ENCODE data around the gene P4HB.

The P4HB gene

GRCh38 chr17:81869221-81870130 is 9.1 kb upstream of the P4HB start (continued):
- TF ChIP-seq KLF17 (tag by site-specific recombination; IDR thresholded peaks at IDR 0.05) (peak; percentile 32; the same call in 1 of the 2 replicates), TRIM28 (IDR thresholded peaks at IDR 0.05; ENCODE audit: borderline replicate concordance, low read length) (no peak), PATZ1 (tag by site-specific recombination; IDR thresholded peaks at IDR 0.05) (peak; percentile 53), EGR2 (tag by site-specific recombination; IDR thresholded peaks at IDR 0.05; ENCODE audit: low read depth) (peak; percentile 75), ZNF426 (tag by site-specific recombination; IDR thresholded peaks at IDR 0.05) (no peak), ZNF560 (tag by site-specific recombination; IDR thresholded peaks at IDR 0.05; ENCODE audit: borderline replicate concordance) (no peak), SP7 (tag by site-specific recombination; IDR thresholded peaks at IDR 0.05) (peak; percentile 54; the same call in 1 of the 2 replicates), ZNF837 (tag by site-specific recombination; IDR thresholded peaks at IDR 0.05) (0 out of 2 replicates have a peak, but pooled peaks have one; percentile 8), ZNF623 (tag by site-specific recombination; IDR thresholded peaks at IDR 0.05) (0 out of 2 replicates have a peak, but pooled peaks have one; percentile 7), ZNF146 (tag by site-specific recombination; IDR thresholded peaks at IDR 0.05) (0 out of 2 replicates have a peak, but pooled peaks have one; percentile 7), ZNF621 (tag by site-specific recombination; IDR thresholded peaks at IDR 0.05) (no peak), ZNF133 (tag by site-specific recombination; IDR thresholded peaks at IDR 0.05) (no peak), ZNF2 (tag by site-specific recombination; IDR thresholded peaks at IDR 0.05) (peak; percentile 74), BCL11B (tag by site-specific recombination; IDR thresholded peaks at IDR 0.05; ENCODE audit: low read depth) (peak; percentile 95), MZF1 (tag by site-specific recombination; IDR thresholded peaks at IDR 0.05; ENCODE audit: borderline replicate concordance) (0 out of 2 replicates have a peak, but pooled peaks have one; percentile 11), AEBP2 (tag by site-specific recombination; IDR thresholded peaks at IDR 0.05; ENCODE audit: borderline replicate concordance) (no peak), ZFHX2 (tag by site-specific recombination; conservative IDR thresholded peaks at IDR 0.05) (peak; percentile 89), WT1 (tag by site-specific recombination; IDR thresholded peaks at IDR 0.05) (peak; percentile 53; the same call in 1 of the 2 replicates), ZNF423 (tag by site-specific recombination; IDR thresholded peaks at IDR 0.05) (peak; percentile 88), ZBTB17 (tag by site-specific recombination; IDR thresholded peaks at IDR 0.05) (peak; percentile 57; the same call in 1 of the 2 replicates)

GRCh38 chr17:81868674-81869220 is 8.4 kb upstream of the P4HB start:
- peak overlapping the region; percentile 100 for H3K27ac ChIP-seq (ENCODE audit: extremely low read depth, low read depth, low read length)
- CTCF ChIA-PET = interaction anchor here (0.6 to 2.6 kb wide), 14 partner anchors 11 to 152 kb away, joined by 3 to 15 read pairs (median 4); partner anchors contain the start of genes MAFG and PCYT2
- TF ChIP-seq TSHZ1 (tag by site-specific recombination; IDR thresholded peaks at IDR 0.05; ENCODE audit: borderline replicate concordance) (0 out of 2 replicates have a peak, but pooled peaks have one; percentile 20), BCL11B (tag by site-specific recombination; IDR thresholded peaks at IDR 0.05; ENCODE audit: low read depth) (no peak), ELK4 (IDR thresholded peaks at IDR 0.05; ENCODE audit: borderline replicate concordance, low read depth, low read length) (no peak), KLF8 (tag by site-specific recombination; IDR thresholded peaks at IDR 0.05) (peak; percentile 17; the same call in 1 of the 2 replicates), KLF9 (tag by site-specific recombination; IDR thresholded peaks at IDR 0.05; ENCODE audit: low read depth) (peak; percentile 48; the same call in 1 of the 2 replicates), ZNF423 (tag by site-specific recombination; IDR thresholded peaks at IDR 0.05) (0 out of 2 replicates have a peak, but pooled peaks have one; percentile 24), ZNF146 (tag by site-specific recombination; IDR thresholded peaks at IDR 0.05) (no peak), TCF7L2 (IDR thresholded peaks at IDR 0.05; ENCODE audit: borderline replicate concordance, low read depth, low read length) (no peak)

More at GRCh38 chr17:81868674-81869220, 8.4 kb upstream of the P4HB start:
- H3K9me3 ChIP-seq (ENCODE audit: control insufficient read depth, insufficient read depth, low read depth, low read length) = no peaks in the 10 kb centered on the region
- H3K36me3 ChIP-seq (ENCODE audit: control insufficient read depth in 2 of 2, insufficient read depth in 1 of 2, low read length in 2 of 2) = peaks cover 5 to 64% of the 10 kb centered on the region in 2 experiments; a peak in 2 of 3 replicates
- POLR2A ChIA-PET = interaction anchor here (1.1 to 2.7 kb wide), 9 partner anchors 8 to 166 kb away, joined by 3 to 17 read pairs (median 8); partner anchors contain the start of genes CENPX, LRRC45, MRPL12 and P4HB
- no peak overlapping the region for H3K4me3 ChIP-seq (ENCODE audit: low read depth, low read length)
- H3K4me1 ChIP-seq (ENCODE audit: control insufficient read depth, insufficient read depth, low read length) = peaks cover 17% of the 10 kb centered on the region; the same call in 1 of the 2 replicates

All from HEK293 (cell line).